GM12892 (cell line): ENCODE results near the gene NKAIN2.
A peak's percentile ranks its signal among the peaks of the same experiment; 100 is the strongest.
"Not testable (repeated sequence)": the region's sequence is repeated elsewhere in the genome, so short reads cannot be mapped to it uniquely, and the experiment has no call there.

Source experiments
- DNase-seq: peaks from one replicate; pipeline ENCODE4 v3.0.0; 2011; ENCODE audit not compliant: insufficient read length
- FAIRE-seq: peaks from 2 replicates; lab custom pipeline; 2011; peaks lifted over from hg19 to GRCh38; lab: Jason Lieb, UNC
- POLR2A ChIP-seq: IDR thresholded peaks from 2 replicates; pipeline ENCODE4 v1.6.1; 2011; ENCODE audit warnings: low read depth, low read length, control low read depth
- POLR2AphosphoS5 ChIP-seq: IDR thresholded peaks from 2 replicates; pipeline ENCODE4 v1.6.1; 2011; ENCODE audit warnings: low read depth, low read length, control low read depth
- TAF1 ChIP-seq: IDR thresholded peaks from 2 replicates; pipeline ENCODE4 v1.6.1; 2011; ENCODE audit warnings: low read depth, mild to moderate bottlenecking, control low read depth, low read length, borderline replicate concordance

NKAIN2 gene

DNA sequence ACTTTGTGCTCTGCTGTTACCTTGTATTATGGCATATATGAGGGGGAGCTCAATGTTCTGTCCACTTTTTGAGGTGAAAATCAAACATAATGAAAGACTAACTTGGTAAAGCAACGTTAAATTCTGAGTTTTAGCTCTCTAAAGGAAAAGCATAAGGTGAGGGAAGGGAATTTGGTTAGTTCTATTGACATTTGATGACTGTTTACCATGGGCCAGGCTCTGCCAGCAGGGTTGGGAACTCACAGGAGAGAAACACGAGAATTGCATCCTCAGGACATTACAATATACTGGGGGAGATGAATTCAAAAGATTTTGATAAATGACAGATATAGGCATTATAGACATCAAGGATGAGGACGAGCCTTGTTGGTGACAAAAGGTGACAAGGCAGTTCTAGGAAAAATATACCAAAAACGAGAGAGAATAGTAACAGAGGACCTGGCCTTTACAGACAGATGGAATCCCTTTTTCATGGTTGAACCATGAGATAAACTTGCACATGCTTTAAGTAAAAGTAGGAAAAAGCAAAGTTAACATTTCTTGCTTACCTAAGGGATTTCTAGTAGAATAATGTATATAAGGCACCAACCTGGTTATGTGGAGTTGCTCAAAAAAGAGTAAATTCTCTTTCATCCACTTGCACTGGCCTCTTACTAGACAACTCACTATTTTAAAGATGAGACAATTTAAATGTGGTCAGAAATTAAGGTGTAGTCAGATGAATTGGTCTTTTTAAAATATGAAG, 191.4 kb downstream of the NKAIN2 start:
- DNase-seq (no peak), FAIRE-seq (no peak)

DNA sequence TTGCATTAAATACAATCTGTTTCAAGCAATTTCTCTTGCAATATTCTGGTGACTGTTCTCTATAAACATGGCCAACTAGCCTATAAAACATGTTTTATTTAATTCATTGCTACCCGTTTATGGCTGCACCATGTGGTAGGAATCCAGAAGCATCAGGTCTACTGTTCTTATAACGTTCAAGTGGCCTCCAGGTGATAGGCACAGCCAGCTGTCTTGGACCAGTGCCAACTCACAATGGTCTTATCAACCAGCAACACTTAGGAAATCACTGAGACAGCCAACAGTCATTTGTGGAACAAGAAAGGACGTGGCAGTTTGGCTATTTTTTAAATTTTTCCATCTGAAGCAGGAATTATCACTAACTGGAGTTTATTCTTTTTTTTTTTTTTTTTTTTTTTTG, 193.6 kb downstream of the NKAIN2 start:
- no peak for TF ChIP-seq POLR2AphosphoS5
- TF ChIP-seq POLR2A = no peak
- TF ChIP-seq TAF1 = no peak
- no peak for DNase-seq
- FAIRE-seq = peak; percentile 64

More for the DNA sequence above, 191.4 kb downstream of the NKAIN2 start:
- TF ChIP-seq POLR2AphosphoS5 = no peak
- TF ChIP-seq TAF1 = no peak
- no peak for TF ChIP-seq POLR2A

DNA sequence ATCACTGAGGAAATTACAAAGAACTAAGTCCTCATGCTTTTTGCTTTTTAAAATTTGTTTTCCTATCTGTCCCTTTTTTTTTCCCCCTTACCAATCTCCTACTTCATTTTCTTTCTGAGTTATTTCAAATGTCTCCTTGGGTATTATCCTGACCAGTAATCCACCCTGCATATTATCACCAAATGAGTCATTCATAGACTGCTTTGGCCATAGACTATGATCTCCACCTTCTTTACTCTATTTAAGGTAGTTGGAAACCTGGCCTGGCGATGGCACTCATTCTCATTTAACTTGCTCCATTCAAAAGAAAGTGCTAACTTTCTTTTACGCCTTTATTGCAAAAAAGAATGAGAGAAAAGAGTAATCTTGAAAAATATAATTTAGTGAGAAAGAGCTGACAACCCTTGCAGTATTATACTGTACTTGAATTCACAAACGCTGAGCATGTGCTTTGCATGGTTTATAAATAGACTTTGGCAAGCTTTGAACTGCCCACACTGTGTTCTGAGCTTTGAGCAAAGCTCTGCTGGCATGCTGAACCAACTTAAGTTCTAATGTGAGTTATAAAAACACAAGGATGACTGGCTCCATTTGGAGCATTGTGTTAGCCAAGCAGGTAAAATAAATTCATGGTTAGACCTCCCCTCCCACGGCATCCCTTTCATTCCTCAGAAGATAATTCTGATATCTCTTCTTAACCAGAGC, 198.9 kb downstream of the NKAIN2 start:
- no peak for FAIRE-seq
- DNase-seq = no peak
- TF ChIP-seq POLR2AphosphoS5 = no peak
- no peak for TF ChIP-seq POLR2A
- no peak for TF ChIP-seq TAF1

DNA sequence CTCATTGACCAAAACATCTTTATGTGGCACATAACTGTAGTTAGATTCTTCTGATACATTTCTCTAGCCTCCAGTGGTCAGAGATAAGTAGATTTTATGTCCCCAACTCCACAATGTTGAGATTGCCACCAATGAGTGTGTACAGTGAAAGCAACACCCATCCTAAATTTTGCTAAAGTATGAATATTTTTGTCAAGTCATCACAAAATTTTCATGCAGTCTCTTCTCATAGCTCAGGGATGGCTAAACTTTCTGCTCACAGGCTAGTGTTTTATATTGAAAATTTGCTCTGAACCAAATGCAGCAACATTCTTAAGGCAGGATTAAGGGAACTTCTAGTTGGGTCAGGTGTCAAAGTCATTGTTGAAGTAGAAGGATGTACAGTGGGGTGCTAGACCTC, 203.6 kb downstream of the NKAIN2 start:
- FAIRE-seq (no peak), DNase-seq (no peak)
- no peak for TF ChIP-seq TAF1
- no peak for TF ChIP-seq POLR2A
- no peak for TF ChIP-seq POLR2AphosphoS5

DNA sequence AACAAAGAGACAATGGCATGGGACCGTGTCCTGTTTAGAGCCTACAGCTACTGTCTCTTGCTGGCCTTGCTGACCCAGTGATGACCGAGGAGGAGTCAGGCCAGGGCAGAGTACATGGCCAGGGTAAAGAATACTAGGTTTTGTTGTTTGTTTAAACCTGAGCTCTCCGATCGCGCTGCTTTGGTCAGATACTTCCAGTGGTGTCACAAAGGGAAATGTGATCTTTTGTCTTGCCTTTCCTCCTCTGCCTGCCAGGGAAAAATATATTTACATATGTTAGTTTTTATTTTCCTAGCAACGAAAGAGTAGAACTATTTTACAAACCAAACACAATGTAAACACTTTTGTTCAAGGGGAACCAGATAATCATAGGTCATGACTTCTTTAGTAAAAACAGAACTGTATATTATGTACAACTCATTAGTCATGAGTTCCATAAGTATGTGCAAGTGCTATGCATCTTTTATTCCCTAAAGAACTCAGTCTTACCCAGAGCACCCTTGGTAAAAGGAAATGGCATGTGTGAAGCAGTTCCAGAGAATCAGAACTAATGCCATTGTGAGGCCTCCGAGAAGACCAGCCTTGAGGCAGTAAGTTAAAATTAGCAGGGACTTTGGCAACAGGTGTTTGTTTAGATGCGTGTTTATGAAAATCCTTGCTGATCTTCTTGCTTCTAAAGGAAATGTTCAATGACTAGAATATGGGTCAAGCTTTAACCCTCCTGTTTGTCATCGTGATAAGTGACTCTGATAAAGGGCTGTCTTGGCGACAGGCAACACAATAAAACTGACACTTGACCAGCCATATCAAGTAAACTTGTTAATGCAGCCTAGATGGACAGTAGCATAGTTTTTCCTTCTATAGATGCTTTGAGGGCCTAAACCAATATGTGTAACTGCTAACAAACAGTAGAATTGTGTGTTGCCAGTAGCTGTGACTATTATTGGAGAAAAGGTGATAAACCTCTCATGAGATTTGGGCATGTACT, 204.6 kb downstream of the NKAIN2 start:
- DNase-seq = no peak
- no peak for TF ChIP-seq TAF1
- TF ChIP-seq POLR2A = no peak
- no peak for TF ChIP-seq POLR2AphosphoS5
- FAIRE-seq = peak; percentile 30

DNA sequence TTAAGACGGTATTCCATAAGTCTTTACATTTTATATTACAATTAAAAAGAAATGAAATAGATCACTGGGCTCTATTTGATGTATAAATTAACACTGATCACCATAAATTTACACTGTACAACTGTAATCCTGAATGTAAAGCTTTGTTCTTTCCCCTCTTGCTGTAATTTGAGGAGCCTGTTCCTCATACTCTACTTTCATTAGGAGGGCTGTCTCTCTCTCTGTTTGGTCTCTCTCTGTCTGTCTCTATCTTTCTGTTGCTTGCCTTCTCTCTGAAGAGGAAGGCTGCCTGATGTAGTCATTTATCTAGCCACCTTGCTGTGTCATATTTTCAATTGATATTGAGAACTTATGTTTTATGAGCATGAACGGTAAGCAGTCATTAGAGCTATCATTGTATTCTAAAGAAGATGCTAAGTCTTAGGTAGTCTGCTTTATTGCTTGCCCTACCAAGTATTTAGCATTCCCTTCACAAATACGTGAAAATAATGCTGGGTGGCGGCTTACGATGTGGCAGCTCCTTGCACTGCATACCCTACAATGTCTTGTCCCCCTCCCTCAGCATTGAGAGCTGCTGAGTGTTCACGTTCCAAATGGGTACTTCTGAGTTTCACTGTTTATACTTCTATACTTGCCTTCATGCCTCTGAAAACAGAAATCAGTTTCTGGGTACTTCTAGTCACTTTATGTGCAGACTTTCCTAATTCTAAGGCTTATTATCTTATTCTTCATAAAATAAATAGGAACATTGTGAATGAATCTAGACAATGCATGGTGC, 205.5 kb downstream of the NKAIN2 start:
- TF ChIP-seq POLR2AphosphoS5 = no peak
- no peak for TF ChIP-seq POLR2A
- FAIRE-seq (no peak), DNase-seq (no peak)

DNA sequence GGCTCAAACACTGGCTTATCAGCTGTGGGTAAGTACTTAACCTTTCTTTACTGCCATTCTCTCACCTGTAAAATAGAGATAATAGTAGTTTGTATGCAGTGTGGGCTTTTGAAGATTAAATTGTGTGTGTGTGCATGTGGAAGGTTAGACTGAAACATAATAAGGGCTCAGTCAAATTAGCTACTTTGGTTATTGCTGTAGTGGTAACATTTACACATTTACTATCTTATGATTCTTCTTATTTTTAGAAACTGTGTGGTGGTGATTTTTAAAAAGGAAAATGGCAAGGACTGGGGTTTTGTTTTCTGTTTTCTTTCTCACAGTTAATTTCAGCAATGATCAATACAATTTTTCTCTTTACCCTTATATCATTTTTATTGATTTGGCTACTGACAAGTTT, 206.9 kb downstream of the NKAIN2 start:
- no peak for DNase-seq
- FAIRE-seq = no peak
- TF ChIP-seq POLR2AphosphoS5 = no peak
- no peak for TF ChIP-seq TAF1
- no peak for TF ChIP-seq POLR2A

DNA sequence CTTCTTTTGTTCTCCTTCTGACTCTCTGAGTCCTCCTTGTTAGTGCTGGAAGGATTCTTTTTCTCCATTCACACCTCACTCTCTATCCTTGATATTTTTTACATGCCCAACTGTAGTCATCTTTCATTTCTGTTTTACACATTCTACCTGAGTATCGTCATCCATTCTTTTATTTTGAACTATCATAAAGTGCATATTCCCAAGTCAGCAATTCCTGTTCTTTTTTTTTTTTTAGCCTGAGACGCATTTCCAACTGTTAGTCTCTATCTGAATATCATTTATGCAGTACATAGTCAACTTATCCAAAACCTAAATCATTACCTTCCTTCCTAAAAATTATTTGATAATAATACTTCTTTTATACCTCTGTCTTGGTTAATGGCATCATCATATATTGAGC, 207.5 kb downstream of the NKAIN2 start:
- TF ChIP-seq POLR2AphosphoS5 = no peak
- TF ChIP-seq TAF1 = no peak
- TF ChIP-seq POLR2A = no peak
- no peak for DNase-seq
- FAIRE-seq = no peak

DNA sequence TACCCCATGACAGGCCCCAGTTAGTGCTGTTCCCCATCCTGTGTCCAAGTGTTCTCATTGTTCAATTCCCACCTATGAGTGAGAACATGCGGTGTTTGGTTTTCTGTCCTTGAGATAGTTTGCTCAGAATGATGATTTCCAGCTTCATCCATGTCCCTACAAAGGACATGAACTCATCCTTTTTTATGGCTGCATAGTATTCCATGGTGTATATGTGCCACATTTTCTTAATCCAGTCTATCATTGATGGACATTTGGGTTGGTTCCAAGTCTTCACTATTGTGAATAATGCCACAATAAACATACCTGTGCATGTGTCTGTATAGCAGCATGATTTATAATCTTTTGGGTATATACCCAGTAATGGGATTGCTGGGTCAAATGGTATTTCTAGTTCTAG, 218.4 kb downstream of the NKAIN2 start:
- not testable (repeated sequence) for FAIRE-seq, DNase-seq

DNA sequence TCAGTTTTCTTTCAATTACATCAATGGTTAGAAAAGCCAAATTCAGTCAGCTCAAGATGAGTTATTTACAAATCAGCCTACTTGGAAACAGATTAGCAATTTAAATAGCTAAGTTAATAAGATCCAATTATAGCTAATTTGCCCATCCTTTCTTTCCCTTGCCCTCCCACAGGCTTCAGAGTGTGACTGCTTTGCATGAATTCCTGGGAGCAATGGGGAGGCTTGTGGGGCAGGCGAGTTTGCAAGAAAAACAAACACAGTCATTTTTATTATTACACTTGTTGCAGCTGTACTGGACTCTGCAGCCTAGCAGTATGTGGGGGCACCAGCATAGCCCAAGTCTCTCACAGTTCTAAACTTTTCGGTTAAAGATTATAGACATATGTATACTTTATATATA, 219.0 kb downstream of the NKAIN2 start:
- no peak for DNase-seq
- TF ChIP-seq POLR2A = no peak
- TF ChIP-seq POLR2AphosphoS5 = no peak
- TF ChIP-seq TAF1 = no peak
- no peak for FAIRE-seq

DNA sequence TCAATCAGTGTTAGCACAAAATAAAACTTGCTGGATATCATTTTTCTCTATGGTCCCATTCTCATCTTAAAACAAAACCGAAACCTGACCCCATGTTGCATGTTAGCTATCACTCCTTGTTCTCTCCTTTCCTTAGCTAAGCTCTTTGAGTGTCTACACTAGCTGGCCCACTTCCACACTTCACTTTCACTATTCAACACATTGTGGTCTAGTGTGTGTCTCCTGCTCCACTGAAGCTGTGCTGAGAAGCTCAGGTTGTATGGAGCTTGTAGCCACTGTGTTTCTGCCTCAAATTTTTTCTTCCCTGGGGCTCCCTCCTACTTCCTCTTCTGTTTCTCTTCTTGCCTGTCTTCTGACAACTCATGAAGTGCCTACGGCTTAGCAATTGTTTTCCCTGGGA, 223.0 kb downstream of the NKAIN2 start:
- FAIRE-seq = peak; percentile 17
- TF ChIP-seq TAF1 (no peak), POLR2A (no peak), POLR2AphosphoS5 (no peak)
- no peak for DNase-seq

DNA sequence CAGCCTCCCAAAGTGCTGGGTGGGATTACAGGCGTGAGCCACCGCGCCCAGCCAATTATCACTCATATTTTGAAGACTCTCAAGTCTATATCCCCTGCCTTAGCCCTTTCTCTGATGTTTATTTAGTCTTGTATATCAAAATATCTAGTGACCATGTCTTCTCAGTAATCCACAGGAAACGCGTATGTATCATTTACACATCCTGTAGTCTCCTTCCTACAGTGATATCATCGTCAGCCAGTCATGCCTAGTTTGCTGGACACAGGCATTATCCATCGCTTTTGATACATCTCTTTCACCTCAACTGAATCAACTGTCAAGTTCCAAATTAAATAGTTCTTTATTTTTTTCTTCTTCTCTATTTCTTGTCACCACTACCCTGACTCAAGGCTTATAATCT, 223.7 kb downstream of the NKAIN2 start:
- no peak for DNase-seq
- no peak for TF ChIP-seq POLR2AphosphoS5
- no peak for TF ChIP-seq POLR2A
- no peak for TF ChIP-seq TAF1

More for the DNA sequence above, 223.7 kb downstream of the NKAIN2 start:
- no peak for FAIRE-seq
